ENCODE results near the gene GNPTG. TPM values are rescaled to one million over a fixed set of nuclear protein-coding genes. Genes with fewer than 3 reads are reported as not detected.

The GNPTG gene
- total RNA-seq, 1 experiment from 2014 or later, result 40.6 TPM

DNA sequence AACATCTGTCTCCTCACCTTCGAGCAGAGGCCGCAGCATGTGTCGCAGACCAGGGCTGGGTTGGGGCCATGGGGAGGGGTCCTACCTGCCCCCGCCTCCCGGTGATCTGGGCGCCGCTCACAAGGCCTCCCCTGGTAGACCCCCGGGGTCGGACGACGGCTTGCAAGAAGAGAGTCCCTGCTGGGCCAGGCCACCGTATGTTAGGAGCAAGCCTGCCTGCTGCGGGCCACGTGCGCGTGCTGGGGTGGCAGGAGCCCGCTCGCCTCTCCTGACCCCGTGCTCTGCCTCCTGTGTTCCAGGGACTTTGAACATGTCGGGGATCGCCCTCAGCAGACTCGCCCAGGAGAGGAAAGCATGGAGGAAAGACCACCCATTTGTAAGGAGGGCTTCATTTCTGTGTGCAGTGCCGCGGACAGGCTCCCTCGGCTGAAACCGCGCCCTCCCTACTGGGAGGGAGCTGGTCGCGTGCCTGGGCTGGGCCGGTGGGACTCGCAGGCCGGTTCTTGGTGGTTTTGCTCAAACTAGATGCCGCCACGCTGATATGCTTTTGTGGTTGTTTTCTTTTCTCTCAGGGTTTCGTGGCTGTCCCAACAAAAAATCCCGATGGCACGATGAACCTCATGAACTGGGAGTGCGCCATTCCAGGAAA is 37.9 kb upstream of the GNPTG start:
- POLR2A ChIA-PET (ENCODE audit: unreplicated experiment), result no interaction called here
- Histone ChIP-seq H3K36me3 (ENCODE audit: low read depth) (peaks cover 26% of the 10 kb centered on the region), H4K20me1 (ENCODE audit: insufficient read depth) (peaks cover 80% of the 10 kb centered on the region)

DNA sequence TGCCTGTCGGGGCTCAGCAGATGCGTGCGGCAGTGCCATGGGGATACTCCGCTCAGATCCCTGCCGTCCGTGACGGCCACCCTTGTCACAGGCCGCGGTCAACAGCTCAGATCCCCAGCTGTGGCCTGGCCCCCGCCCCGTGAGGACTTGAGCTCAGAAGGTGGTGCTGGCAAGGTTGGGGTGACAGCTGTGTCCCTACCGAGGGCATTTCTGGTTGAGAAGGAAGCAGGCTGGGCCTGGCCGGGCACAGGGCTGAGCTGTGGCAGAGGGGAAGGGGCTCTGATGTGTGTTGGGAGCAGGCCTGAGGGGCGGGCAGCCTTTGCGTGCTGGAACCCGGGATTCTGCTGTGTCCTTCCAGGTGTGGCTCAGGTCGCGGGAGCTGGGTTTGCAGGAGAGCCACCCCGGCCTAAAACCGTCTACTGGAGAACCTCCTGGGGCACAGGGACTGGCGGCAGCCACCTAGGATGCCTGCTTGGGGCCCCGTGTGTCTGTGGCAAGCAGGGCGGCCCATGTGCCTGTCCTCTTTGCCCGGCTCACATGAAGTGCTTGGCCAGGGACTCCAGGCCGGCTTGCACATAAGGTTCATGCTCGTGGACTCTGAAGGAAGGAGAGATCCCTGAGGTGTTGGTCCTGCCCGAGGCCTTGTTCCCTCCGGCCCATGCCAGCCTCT is 37.2 kb upstream of the GNPTG start:
- POLR2A ChIA-PET (ENCODE audit: unreplicated experiment), result no interaction called here

More for the DNA sequence above, 37.9 kb upstream of the GNPTG start:
- no peak for TF ChIP-seq CTCF (conservative IDR thresholded peaks at IDR 0.05)
- TF ChIP-seq EZH2 (IDR thresholded peaks at IDR 0.05; ENCODE audit: low read depth), result no peak
- no peak overlapping the region for H3K4me2 ChIP-seq
- H3K9me3 ChIP-seq (ENCODE audit: insufficient read depth, low read depth), result no peaks in the 10 kb centered on the region
- CTCF ChIA-PET, result no interaction called here
- no peaks in the 10 kb centered on the region for H3K27me3 ChIP-seq (ENCODE audit: insufficient read depth, low read depth)
- DNase-seq, result no peak
- H3F3A ChIP-seq (ENCODE audit: insufficient read depth, low read depth), result no peaks in the 10 kb centered on the region
- H3K79me2 ChIP-seq (ENCODE audit: low read depth), result peaks cover 73% of the 10 kb centered on the region
- H3K4me3 ChIP-seq, result no peak overlapping the region
- no TSS peak for BruUV-seq (replicated peaks)
- H3K9me2 ChIP-seq (ENCODE audit: insufficient read depth), result no peaks in the 10 kb centered on the region
- H3K27ac ChIP-seq, result no peak overlapping the region
- intact Hi-C loops (cut with micrococcal nuclease; ENCODE audit: unreplicated experiment), result no loop called here
- peaks cover 14% of the 10 kb centered on the region for H3K4me1 ChIP-seq (replicated peaks; ENCODE audit: insufficient read depth)
- H2AFZ ChIP-seq, result no peak overlapping the region

More for the DNA sequence above, 37.2 kb upstream of the GNPTG start:
- H4K20me1 ChIP-seq (ENCODE audit: insufficient read depth), result peaks cover 85% of the 10 kb centered on the region
- no TSS peak for BruUV-seq (replicated peaks)
- intact Hi-C loops (cut with micrococcal nuclease; ENCODE audit: unreplicated experiment), result no loop called here
- no peaks in the 10 kb centered on the region for H3K9me3 ChIP-seq (ENCODE audit: insufficient read depth, low read depth)
- H2AFZ ChIP-seq, result no peak overlapping the region
- CTCF ChIA-PET, result no interaction called here
- no peak for DNase-seq
- no peak overlapping the region for H3K4me2 ChIP-seq
- H3F3A ChIP-seq (ENCODE audit: insufficient read depth, low read depth), result no peaks in the 10 kb centered on the region
- peaks cover 14% of the 10 kb centered on the region for H3K4me1 ChIP-seq (replicated peaks; ENCODE audit: insufficient read depth)
- H3K36me3 ChIP-seq (ENCODE audit: low read depth), result peaks cover 27% of the 10 kb centered on the region
- H3K27me3 ChIP-seq (ENCODE audit: insufficient read depth, low read depth), result no peaks in the 10 kb centered on the region
- no peak overlapping the region for H3K4me3 ChIP-seq
- no peak overlapping the region for H3K27ac ChIP-seq
- H3K79me2 ChIP-seq (ENCODE audit: low read depth), result peaks cover 73% of the 10 kb centered on the region
- TF ChIP-seq CTCF (conservative IDR thresholded peaks at IDR 0.05), result no peak
- no peak for TF ChIP-seq EZH2 (IDR thresholded peaks at IDR 0.05; ENCODE audit: low read depth)
- H3K9me2 ChIP-seq (ENCODE audit: insufficient read depth), result no peaks in the 10 kb centered on the region
